Parathyroid adenoma (tissue), 2 donors: ENCODE results near the gene TMEM131L.

Source experiments
- H2AFZ ChIP-seq: fragments of 300-600 bp; sonication (generic); one replicate; pipeline ENCODE4 v1.7.0; 2017; ENCODE audit warnings: antibody characterized with exemption, mild to moderate bottlenecking
- H3K27ac ChIP-seq: fragments of 300-600 bp; sonication (generic); one replicate; pipeline ENCODE4 v1.7.0; 2017
- H3K27me3 ChIP-seq: fragments of 300-600 bp; sonication (generic); one replicate; pipeline ENCODE4 v1.7.0; 2017; ENCODE audit warnings: low read length; ENCODE audit not compliant: control insufficient read depth, insufficient read depth
- H3K36me3 ChIP-seq: fragments of 300-600 bp; sonication (generic); one replicate; pipeline ENCODE4 v1.7.0; 2017; ENCODE audit warnings: low read length; ENCODE audit not compliant: control insufficient read depth, insufficient read depth
- H3K4me1 ChIP-seq: fragments of 300-600 bp; sonication (generic); one replicate; pipeline ENCODE4 v1.7.0; 2017; ENCODE audit warnings: control low read depth
- H3K4me2 ChIP-seq: fragments of 300-600 bp; sonication (generic); one replicate; pipeline ENCODE4 v1.7.0; 2017; ENCODE audit warnings: low read length
- H3K4me3 ChIP-seq: fragments of 300-600 bp; sonication (generic); one replicate; pipeline ENCODE4 v1.7.0; 2017; ENCODE audit warnings: low read depth, low read length
- H3K79me2 ChIP-seq: fragments of 300-600 bp; sonication (generic); one replicate; pipeline ENCODE4 v1.7.0; 2017; ENCODE audit warnings: control low read depth
- H3K9ac ChIP-seq: fragments of 300-600 bp; sonication (generic); one replicate; pipeline ENCODE4 v1.7.0; 2017; ENCODE audit warnings: mild to moderate bottlenecking
- H3K9me3 ChIP-seq: fragments of 300-600 bp; sonication (generic); one replicate; pipeline ENCODE4 v1.7.0; 2017; ENCODE audit warnings: low read length; ENCODE audit not compliant: control insufficient read depth
- TF ChIP-seq, protein P1 (sequence below): fragments of 300-600 bp; sonication (generic); IDR thresholded peaks from one replicate; pipeline ENCODE4 v1.7.0; 2017; ENCODE audit warnings: antibody characterized with exemption, mild to moderate bottlenecking
- donor health status: primary hyperparathyroidism.

The TMEM131L gene

GRCh38 chr4:153521999-153522801 lies 56.0 kb downstream of the TMEM131L start:
- H2AFZ ChIP-seq, result no peak overlapping the region
- no peaks in the 10 kb centered on the region for H3K27me3 ChIP-seq
- no peaks in the 10 kb centered on the region for H3K9me3 ChIP-seq
- no peaks in the 10 kb centered on the region for H3K79me2 ChIP-seq
- no peak overlapping the region for H3K27ac ChIP-seq
- no peaks in the 10 kb centered on the region for H3K4me1 ChIP-seq
- no peak overlapping the region for H3K9ac ChIP-seq
- H3K4me3 ChIP-seq, result no peak overlapping the region
- TF ChIP-seq, protein P1, sequence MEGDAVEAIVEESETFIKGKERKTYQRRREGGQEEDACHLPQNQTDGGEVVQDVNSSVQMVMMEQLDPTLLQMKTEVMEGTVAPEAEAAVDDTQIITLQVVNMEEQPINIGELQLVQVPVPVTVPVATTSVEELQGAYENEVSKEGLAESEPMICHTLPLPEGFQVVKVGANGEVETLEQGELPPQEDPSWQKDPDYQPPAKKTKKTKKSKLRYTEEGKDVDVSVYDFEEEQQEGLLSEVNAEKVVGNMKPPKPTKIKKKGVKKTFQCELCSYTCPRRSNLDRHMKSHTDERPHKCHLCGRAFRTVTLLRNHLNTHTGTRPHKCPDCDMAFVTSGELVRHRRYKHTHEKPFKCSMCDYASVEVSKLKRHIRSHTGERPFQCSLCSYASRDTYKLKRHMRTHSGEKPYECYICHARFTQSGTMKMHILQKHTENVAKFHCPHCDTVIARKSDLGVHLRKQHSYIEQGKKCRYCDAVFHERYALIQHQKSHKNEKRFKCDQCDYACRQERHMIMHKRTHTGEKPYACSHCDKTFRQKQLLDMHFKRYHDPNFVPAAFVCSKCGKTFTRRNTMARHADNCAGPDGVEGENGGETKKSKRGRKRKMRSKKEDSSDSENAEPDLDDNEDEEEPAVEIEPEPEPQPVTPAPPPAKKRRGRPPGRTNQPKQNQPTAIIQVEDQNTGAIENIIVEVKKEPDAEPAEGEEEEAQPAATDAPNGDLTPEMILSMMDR, result no peak
- H3K36me3 ChIP-seq, result no peaks in the 10 kb centered on the region
- no peak overlapping the region for H3K4me2 ChIP-seq

DNA sequence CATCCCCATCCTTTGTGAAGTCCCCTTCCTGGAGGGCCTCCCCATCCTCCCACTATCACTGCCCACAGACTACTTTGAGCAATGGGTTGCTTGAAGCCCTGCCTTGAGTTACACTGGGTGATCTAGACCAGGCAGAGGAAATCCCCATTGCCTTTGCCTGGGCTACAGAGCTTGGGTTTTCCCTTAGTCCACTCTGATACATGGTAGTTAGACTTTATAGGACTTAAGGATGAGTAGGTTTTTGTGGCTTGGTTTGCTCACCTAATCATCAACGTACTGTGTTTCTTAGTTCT lies 56.6 kb downstream of the TMEM131L start:
- no peaks in the 10 kb centered on the region for H3K79me2 ChIP-seq
- no peak overlapping the region for H3K4me3 ChIP-seq
- H3K27me3 ChIP-seq, result no peaks in the 10 kb centered on the region
- no peak overlapping the region for H3K4me2 ChIP-seq
- H3K4me1 ChIP-seq, result no peaks in the 10 kb centered on the region
- H2AFZ ChIP-seq, result no peak overlapping the region
- H3K9ac ChIP-seq, result no peak overlapping the region
- TF ChIP-seq, protein P1, result no peak
- H3K9me3 ChIP-seq, result no peaks in the 10 kb centered on the region
- H3K27ac ChIP-seq, result no peak overlapping the region
- no peaks in the 10 kb centered on the region for H3K36me3 ChIP-seq

- Histone ChIP-seq H3K9me3 (no peaks in the 10 kb centered on the region), H3K9ac (no peak overlapping the region), H3K4me3 (no peak overlapping the region), H3K27me3 (no peaks in the 10 kb centered on the region), H3K27ac (no peak overlapping the region), H3K36me3 (no peaks in the 10 kb centered on the region), H2AFZ (no peak overlapping the region), H3K79me2 (no peaks in the 10 kb centered on the region), H3K4me2 (no peak overlapping the region), H3K4me1 (no peaks in the 10 kb centered on the region)
- TF ChIP-seq, protein P1, result no peak
These were observed 57.1 kb downstream of the TMEM131L start for GRCh38 chr4:153523164-153523796.

DNA sequence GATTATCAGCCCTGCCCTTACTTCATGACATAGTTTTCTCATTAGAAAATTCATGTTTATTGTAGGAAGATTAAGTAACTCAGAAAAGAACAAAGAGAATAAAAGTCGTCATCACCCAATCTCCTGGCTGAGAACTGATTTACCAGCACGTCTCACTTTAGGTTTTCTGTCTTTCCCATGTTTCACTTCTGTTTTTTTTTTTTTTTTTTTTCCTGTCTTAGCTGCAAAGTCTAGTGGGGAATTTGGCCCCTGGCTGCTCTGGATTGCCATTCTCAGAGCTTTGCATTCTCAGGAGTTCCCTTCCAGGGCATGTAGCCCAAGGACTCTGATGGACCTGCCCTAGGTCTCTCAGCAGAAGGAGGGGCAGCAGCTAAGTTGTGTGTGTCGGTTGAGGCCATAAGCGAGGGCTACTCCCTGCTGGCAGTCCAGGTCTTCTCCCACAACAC lies 57.8 kb downstream of the TMEM131L start:
- no peak overlapping the region for H3K9ac ChIP-seq
- H3K9me3 ChIP-seq, result no peaks in the 10 kb centered on the region
- H3K27me3 ChIP-seq, result no peaks in the 10 kb centered on the region
- TF ChIP-seq, protein P1, result no peak
- H3K4me3 ChIP-seq, result no peak overlapping the region
- no peak overlapping the region for H2AFZ ChIP-seq
- no peak overlapping the region for H3K4me2 ChIP-seq
- H3K27ac ChIP-seq, result no peak overlapping the region
- no peaks in the 10 kb centered on the region for H3K79me2 ChIP-seq
- no peaks in the 10 kb centered on the region for H3K4me1 ChIP-seq
- no peaks in the 10 kb centered on the region for H3K36me3 ChIP-seq

DNA sequence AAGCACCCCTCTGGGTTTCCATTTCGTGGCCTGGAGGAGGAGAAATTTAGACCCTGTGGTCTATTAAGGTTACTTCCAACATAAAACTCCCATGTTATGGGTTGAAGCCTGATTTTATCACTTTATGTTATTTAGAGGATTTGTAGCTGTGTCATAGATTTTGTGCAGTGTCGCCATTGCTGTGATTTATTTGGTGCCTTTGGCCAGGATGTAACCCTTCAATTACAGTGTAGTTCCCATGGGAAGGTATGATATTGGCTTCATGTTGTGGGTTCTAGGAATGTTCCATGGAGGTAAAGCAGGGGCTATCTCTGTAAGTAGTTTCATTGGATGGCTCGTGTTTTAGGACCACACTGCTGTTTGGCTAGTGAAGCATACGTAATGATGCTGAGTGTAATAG lies 58.5 kb downstream of the TMEM131L start:
- no peaks in the 10 kb centered on the region for H3K79me2 ChIP-seq
- no peaks in the 10 kb centered on the region for H3K27me3 ChIP-seq
- H3K4me3 ChIP-seq, result no peak overlapping the region
- no peak overlapping the region for H2AFZ ChIP-seq
- no peak overlapping the region for H3K4me2 ChIP-seq
- H3K27ac ChIP-seq, result no peak overlapping the region
- no peaks in the 10 kb centered on the region for H3K9me3 ChIP-seq
- H3K4me1 ChIP-seq, result no peaks in the 10 kb centered on the region
- H3K9ac ChIP-seq, result no peak overlapping the region
- TF ChIP-seq, protein P1, result no peak
- H3K36me3 ChIP-seq, result no peaks in the 10 kb centered on the region
